ENCODE measurements around the gene SLC29A3.

The SLC29A3 gene

DNA sequence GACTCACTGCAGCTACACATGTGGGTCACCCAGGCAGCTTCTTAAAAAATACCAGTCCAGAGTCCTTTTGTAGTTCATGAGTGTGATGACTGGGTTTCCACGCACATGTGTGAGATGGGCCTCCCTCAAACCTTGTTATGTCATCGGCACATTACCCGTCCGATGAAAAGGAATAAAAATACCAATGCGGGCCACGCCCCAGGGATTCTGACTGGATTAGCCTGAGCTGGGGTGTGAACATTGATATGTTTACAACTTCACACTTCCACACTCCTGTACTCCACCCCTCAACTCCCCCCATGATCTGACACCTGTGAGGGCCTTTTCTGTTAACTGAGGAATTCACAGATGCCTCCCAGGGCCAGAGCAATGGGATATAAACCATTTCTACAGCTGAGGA is 6.2 kb downstream of the SLC29A3 start:
- TF ChIP-seq, protein P1, sequence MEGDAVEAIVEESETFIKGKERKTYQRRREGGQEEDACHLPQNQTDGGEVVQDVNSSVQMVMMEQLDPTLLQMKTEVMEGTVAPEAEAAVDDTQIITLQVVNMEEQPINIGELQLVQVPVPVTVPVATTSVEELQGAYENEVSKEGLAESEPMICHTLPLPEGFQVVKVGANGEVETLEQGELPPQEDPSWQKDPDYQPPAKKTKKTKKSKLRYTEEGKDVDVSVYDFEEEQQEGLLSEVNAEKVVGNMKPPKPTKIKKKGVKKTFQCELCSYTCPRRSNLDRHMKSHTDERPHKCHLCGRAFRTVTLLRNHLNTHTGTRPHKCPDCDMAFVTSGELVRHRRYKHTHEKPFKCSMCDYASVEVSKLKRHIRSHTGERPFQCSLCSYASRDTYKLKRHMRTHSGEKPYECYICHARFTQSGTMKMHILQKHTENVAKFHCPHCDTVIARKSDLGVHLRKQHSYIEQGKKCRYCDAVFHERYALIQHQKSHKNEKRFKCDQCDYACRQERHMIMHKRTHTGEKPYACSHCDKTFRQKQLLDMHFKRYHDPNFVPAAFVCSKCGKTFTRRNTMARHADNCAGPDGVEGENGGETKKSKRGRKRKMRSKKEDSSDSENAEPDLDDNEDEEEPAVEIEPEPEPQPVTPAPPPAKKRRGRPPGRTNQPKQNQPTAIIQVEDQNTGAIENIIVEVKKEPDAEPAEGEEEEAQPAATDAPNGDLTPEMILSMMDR (IDR thresholded peaks at IDR 0.05; ENCODE audit: low read depth, low read length): no peak
- DNase-seq (ENCODE audit: extremely low read depth, low read depth): no peak

DNA sequence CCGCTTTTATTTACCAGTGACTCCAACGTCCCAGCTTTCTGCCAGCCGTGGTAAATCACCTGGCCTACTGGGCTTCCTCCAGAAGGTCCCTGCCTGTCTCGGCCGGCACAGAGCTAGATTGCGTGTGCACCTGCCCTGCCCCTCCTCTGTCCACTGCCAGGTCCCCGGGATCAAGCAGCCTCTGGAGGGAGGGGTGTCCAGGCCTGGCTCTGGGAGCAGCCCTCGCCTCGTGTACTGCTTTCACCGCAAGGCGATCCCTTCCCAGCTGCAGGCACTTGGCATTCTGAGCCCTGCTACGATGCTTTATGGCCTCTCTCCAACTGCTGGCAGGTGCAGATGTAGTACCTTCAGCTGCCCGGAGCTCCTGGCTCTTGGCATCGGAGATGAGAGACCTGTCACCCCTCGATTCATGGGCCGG is 7.4 kb downstream of the SLC29A3 start:
- DNase-seq (ENCODE audit: extremely low read depth, low read depth): no peak
- TF ChIP-seq, protein P1 (IDR thresholded peaks at IDR 0.05; ENCODE audit: low read depth, low read length): no peak

DNA sequence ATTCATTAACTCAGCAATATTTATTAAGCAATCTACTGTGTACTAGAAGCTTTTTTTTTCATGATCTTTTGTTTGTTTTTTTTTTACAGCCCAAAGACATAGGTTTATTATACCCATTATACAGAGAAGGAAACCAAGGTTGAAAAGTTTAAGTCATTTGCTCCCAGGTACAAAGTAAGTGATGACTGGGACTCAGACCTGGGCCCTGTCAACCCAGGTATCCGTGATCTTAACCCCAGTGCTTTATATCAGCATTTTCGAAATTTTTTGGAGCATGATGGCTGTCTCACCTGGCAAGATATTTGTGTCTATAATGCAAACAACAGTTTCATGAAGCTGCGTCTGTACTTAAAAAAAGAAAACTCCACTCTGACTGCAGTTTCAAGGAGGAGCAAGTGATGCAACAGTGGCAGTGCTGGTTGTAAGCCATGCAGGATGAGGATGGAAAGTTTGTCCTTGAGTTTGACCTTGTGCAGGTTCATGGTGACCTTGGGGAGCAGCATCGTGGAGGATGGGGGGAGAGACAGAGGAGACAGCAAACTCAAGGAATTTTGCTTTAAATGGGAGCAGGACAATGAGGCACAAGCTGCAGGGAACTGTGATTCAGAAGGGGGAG is 11.8 kb downstream of the SLC29A3 start:
- no peak for DNase-seq (ENCODE audit: extremely low read depth, low read depth)
- TF ChIP-seq, protein P1 (IDR thresholded peaks at IDR 0.05; ENCODE audit: low read depth, low read length): no peak

DNA sequence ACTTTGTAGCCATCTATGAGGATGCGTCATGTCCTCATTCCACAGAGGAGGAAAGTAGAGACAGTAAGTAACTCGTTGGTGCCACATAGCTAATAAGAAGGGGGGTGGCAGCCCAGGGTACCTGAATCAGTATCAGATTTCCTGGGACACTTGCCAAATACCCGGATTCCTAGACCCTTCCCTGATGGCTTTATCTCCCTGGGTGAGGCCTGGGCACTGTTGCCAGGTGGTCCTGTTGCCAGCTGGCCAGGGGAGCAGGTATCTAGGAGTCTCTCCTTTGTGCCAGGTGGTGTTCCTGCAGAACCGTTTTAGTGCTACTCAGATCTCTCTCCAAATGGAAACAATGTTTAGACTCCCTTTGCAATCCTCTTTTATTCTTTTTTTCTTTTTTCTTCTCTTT is 12.7 kb downstream of the SLC29A3 start:
- DNase-seq (ENCODE audit: extremely low read depth, low read depth): no peak

DNA sequence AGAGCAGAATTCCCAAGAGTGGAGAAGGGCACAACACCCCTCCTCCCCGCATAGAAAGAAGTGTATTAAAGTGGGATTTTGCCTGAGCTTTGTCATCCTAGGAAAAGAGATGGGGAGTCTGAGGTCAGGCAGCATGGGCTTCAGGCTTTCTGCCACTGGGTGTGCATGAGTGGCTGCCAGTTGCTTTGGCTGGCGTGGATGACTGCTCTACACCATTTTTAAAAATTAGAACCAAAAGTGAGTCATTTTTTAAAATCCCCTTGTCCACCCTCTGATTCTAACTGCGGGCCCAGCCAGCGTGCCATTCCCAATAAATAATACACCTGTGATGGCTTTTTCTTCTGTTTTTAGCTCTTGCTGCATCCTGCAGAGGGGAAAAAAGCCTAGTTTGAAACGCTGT is 13.4 kb downstream of the SLC29A3 start:
- DNase-seq (ENCODE audit: extremely low read depth, low read depth): no peak
- TF ChIP-seq, protein P1 (IDR thresholded peaks at IDR 0.05; ENCODE audit: low read depth, low read length): no peak

More for the DNA sequence above, 12.7 kb downstream of the SLC29A3 start:
- TF ChIP-seq, protein P1 (IDR thresholded peaks at IDR 0.05; ENCODE audit: low read depth, low read length): no peak

DNA sequence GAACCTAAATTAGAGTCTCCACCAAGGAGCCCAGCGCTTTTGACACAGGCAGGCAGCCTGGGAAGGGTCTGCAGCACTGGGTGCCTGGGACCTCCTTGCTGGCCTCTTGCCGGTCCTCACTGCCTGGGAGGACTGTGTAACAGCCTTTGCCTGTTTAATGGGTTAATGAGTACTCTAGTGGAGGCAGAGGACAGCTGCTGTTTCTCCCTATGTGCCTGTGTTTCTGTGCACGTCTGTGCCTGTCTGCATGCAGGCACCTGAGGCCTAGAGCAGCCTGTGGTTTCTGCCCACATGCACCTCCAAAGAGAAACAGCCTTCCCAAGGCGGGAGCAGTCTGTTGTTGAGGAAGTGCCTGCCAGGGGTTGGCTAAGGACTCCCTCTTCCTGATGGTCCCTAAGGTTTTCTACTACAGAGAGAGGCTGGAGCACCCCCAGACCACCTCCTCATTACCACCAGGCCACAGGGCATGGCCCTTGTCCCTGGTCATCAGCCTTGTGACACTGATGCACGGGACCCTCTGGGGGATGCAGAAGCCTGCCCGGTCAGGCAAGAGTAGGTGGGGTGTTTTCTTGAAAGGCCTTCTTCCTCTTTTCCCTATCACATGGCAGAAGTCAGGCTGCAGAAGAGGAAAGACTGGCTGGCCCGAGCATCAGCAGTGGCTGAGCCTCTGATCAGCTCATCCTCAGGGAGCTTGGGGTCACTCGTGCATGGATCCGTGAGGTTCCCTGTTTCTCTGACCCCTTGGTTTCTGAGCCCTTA is 14.2 kb downstream of the SLC29A3 start:
- TF ChIP-seq, protein P1 (IDR thresholded peaks at IDR 0.05; ENCODE audit: low read depth, low read length): no peak
- no peak for DNase-seq (ENCODE audit: extremely low read depth, low read depth)

DNA sequence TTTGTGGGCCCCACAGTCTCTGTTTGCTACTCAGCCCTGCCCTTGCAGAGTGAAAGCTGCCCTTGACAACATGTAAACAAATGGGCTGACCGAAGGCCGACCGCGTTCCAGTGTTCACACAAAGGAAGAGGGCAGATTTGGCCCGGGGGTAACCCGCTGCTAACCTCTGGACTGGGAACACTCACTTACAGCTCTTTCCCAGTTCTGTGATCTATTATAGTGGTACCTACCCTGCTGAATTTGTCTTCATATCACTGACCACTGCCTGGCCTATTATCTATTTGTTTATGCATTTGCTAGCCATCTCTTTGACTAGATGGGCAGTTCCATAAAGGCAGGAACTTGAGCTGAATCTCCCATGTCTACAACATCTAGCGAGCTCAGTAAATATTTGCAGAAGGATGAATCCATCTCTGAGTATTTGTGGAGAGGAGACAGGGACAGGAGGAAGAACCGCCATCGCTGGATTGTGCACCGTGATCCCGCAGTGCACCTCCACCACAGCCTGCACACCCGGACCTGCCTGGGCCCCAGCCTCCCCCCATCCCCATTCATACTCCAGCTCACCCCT is 15.2 kb downstream of the SLC29A3 start:
- TF ChIP-seq, protein P1 (IDR thresholded peaks at IDR 0.05; ENCODE audit: low read depth, low read length): no peak
- no peak for DNase-seq (ENCODE audit: extremely low read depth, low read depth)

All from AG09319 (cell line).